K562 (cell line): ENCODE results near the gene COX6A2. TPM values are rescaled to one million over a fixed set of nuclear protein-coding genes. Genes with fewer than 3 reads are reported as not detected.
A peak's percentile ranks its signal among the peaks of the same experiment; 100 is the strongest.

Experiments
- ATAC-seq: fragments of 200-7000 bp; cut with Tn5 transposase; 3 replicates; pipeline ENCODE4 v1.9.1; 2020; ENCODE audit warnings: moderate library complexity
- BruUV-seq: library from RNA; stranded (reverse); fragments of 400-500 nt; replicated peaks from 2 replicates; lab custom pipeline; 2021; lab: Mats Ljungman, UMichigan
- CTCF ChIA-PET: fragments of 300-600 bp; formaldehyde crosslinking; extraction: SDS; loops from one replicate; lab custom pipeline; 2021; ENCODE audit warnings: low intra/inter-chr PET ratio; lab: Yijun Ruan, JAX
- POLR2A ChIA-PET: fragments of 300-600, 350-650 bp; sonication (Branson Sonifier 250); formaldehyde crosslinking; extraction: SDS; loops from one replicate; lab custom pipeline; 2021; ENCODE audit warnings: antibody characterized with exemption, inconsistent platforms; lab: Yijun Ruan, JAX
- DNase-seq, 4 experiments: peaks; one replicate each; pipeline versions ENCODE4 v3.0.0 to v3.0.0-alpha.2; 2011 to 2018; ENCODE audit warnings: low spot score in 3 of 4, mixed read lengths in 3 of 4; ENCODE audit errors: extremely low read depth in 1 of 4
- FAIRE-seq: peaks from 2 replicates; lab custom pipeline; 2011; peaks lifted over from hg19 to GRCh38; lab: Jason Lieb, UNC
- H2AFZ ChIP-seq: 2 replicates; pipeline ENCODE4 v1.6.0; 2011; ENCODE audit warnings: low read depth, low read length, control low read depth, inconsistent platforms
- H3K27ac ChIP-seq: fragments of 200-600 bp; 3 replicates; pipeline ENCODE4 v1.8.0; 2011; ENCODE audit warnings: low read depth, mild to moderate bottlenecking, control low read depth, inconsistent platforms, low read length, moderate library complexity, mixed read lengths; ENCODE audit errors: extremely low read depth
- H3K27me3 ChIP-seq, 2 experiments: fragments of 300-600 bp in 1 of 2; 2 replicates in 1 of 2; 3 replicates in 1 of 2; pipeline versions ENCODE4 v1.6.0 to v1.8.0; 2011; ENCODE audit warnings: inconsistent platforms in 2 of 2, low read length in 2 of 2, mild to moderate bottlenecking in 1 of 2, mixed read lengths in 1 of 2, moderate library complexity in 1 of 2; ENCODE audit not compliant: control insufficient read depth in 2 of 2, insufficient read depth in 2 of 2
- H3K36me3 ChIP-seq: fragments of 300-600 bp; 3 replicates; pipeline ENCODE4 v1.8.0; 2011; ENCODE audit warnings: mild to moderate bottlenecking, low read length, inconsistent platforms; ENCODE audit not compliant: control insufficient read depth, insufficient read depth
- H3K4me1 ChIP-seq, 2 experiments: fragments of 200-600 bp in 1 of 2; replicated peaks in 1 of 2; 2 replicates in 1 of 2; 3 replicates in 1 of 2; pipeline versions ENCODE4 v1.5.1 to v1.8.0; 2011; ENCODE audit warnings: inconsistent platforms in 2 of 2, low read length in 2 of 2, mild to moderate bottlenecking in 1 of 2, mixed read lengths in 1 of 2, moderate library complexity in 1 of 2; ENCODE audit not compliant: control insufficient read depth in 2 of 2, insufficient read depth in 2 of 2
- H3K4me2 ChIP-seq: 2 replicates; pipeline ENCODE4 v1.6.1; 2011; ENCODE audit warnings: low read length, control low read depth, inconsistent platforms, mixed read lengths; ENCODE audit not compliant: insufficient read depth
- H3K4me3 ChIP-seq: fragments of 200-600 bp; sonication (generic), shearing (Covaris generic); 2 replicates; pipeline ENCODE4 v1.5.1; 2016; ENCODE audit warnings: control low read depth, inconsistent platforms
- H3K79me2 ChIP-seq: fragments of 200-600 bp; 3 replicates; pipeline ENCODE4 v1.8.0; 2011; ENCODE audit warnings: low read length, inconsistent platforms; ENCODE audit not compliant: control insufficient read depth, insufficient read depth
- H3K9ac ChIP-seq, 2 experiments: 2 replicates each; pipeline versions ENCODE4 v1.6.0 to v1.6.1; 2011; ENCODE audit warnings: low read depth in 2 of 2, low read length in 2 of 2, control low read depth in 1 of 2, inconsistent platforms in 1 of 2, mild to moderate bottlenecking in 1 of 2, mixed read lengths in 1 of 2; ENCODE audit not compliant: insufficient read depth in 1 of 2
- H3K9me1 ChIP-seq: one replicate; pipeline ENCODE4 v1.6.0; 2011; ENCODE audit warnings: inconsistent platforms, mild to moderate bottlenecking, low read length, moderate library complexity; ENCODE audit not compliant: control insufficient read depth, insufficient read depth
- H3K9me3 ChIP-seq: replicated peaks from 2 replicates; pipeline ENCODE4 v1.5.1; 2011; ENCODE audit warnings: low read depth, low read length, inconsistent platforms; ENCODE audit not compliant: control insufficient read depth, insufficient read depth
- H4K20me1 ChIP-seq: replicated peaks from 2 replicates; pipeline ENCODE4 v1.6.1; 2011; ENCODE audit warnings: low read length, inconsistent platforms, mixed read lengths; ENCODE audit not compliant: control insufficient read depth, insufficient read depth
- LEF1 ChIP-seq: fragments of 450-650 bp; IDR thresholded peaks from 2 replicates; pipeline ENCODE4 v1.6.1; 2016; ENCODE audit warnings: mild to moderate bottlenecking
- PCBP1 ChIP-seq: fragments of 200-400 bp; formaldehyde crosslinking; IDR thresholded peaks from 2 replicates; pipeline ENCODE4 v1.6.1; 2018; ENCODE audit warnings: mild to moderate bottlenecking, low read depth, low read length; ENCODE audit not compliant: poor library complexity, severe bottlenecking
- PPARD ChIP-seq: fragments of 250-450 bp; sonication (Bioruptor Pico); IDR thresholded peaks from 2 replicates; pipeline ENCODE4 v1.8.0; 2022; ENCODE audit warnings: inconsistent platforms, mild to moderate bottlenecking, moderate library complexity
- SIRT6 ChIP-seq: IDR thresholded peaks from one replicate; pipeline ENCODE4 v1.6.1; 2012; ENCODE audit warnings: low read depth, mild to moderate bottlenecking, control low read depth, inconsistent platforms, low read length, moderate library complexity
- SMAD3 ChIP-seq: fragments of 450-650 bp; formaldehyde crosslinking; conservative IDR thresholded peaks from 2 replicates; pipeline ENCODE4 v1.4.0; 2020; ENCODE audit warnings: mild to moderate bottlenecking
- ZKSCAN1 ChIP-seq: fragments of 150-350 bp; IDR thresholded peaks from 2 replicates; pipeline ENCODE4 v1.6.1; 2016; ENCODE audit warnings: low read depth, low read length
- WGBS: fragments of 100-300 bp; shearing (Covaris generic); methylation state at CpG from one replicate; pipeline ENCODE4 v1.1.6; 2016; ENCODE audit warnings: low coverage, mixed read lengths; ENCODE audit not compliant: insufficient coverage; ENCODE audit errors: missing lambda C conversion rate; 5-methylcytosine and 5-hydroxymethylcytosine counted together
- in situ Hi-C: fragments of 300-500 bp; cut with MboI; formaldehyde crosslinking; loops from 4 replicates; pipeline ENCODE4 v1.15.0; 2018; ENCODE audit warnings: inconsistent platforms, mixed read lengths
- intact Hi-C: fragments of 100-400 bp; cut with micrococcal nuclease; formaldehyde crosslinking; loops from 2 replicates; pipeline ENCODE4 v1.14.2; 2022
- polyA plus RNA-seq, 8 experiments: library from polyadenylated mRNA; depleted of rRNA in 4 of 8; stranded (reverse) in 5 of 8; unstranded in 3 of 8; fragments of >200 nt; fragmentation: Nextera tagmentation in 2 of 8; fragmentation: Illumina TruSeq in 1 of 8; extraction: Ambion mirVana in 2 of 8; extraction: Trizol in 1 of 8; gene quantifications; 2 replicates each; pipeline versions ENCODE4 v1.2.1 to v1.2.3, GENCODE V29; 2011 to 2014; ENCODE audit warnings: inconsistent platforms in 1 of 8, missing spikeins in 1 of 8
- total RNA-seq, 7 experiments: library from RNA; depleted of rRNA in 6 of 7; stranded (reverse); fragments of >200 nt in 6 of 7; fragmentation: Illumina TruSeq in 2 of 7; extraction: Trizol in 2 of 7; gene quantifications; 2 replicates each; pipeline versions ENCODE4 v1.2.1 to v1.2.3, GENCODE V29; 2011 to 2021; ENCODE audit warnings: low replicate concordance in 1 of 7
- TF ChIP-seq, protein P1 (sequence below): sonication (generic); formaldehyde crosslinking; IDR thresholded peaks from 2 replicates; pipeline ENCODE4 v1.8.1; 2022; ENCODE audit warnings: missing genetic modification reagents

Gene COX6A2
- total and polyA plus RNA-seq, 9 of the 15 experiments (the other 6 are each of a cell fraction or from before 2014, with no cell fraction given), result not detected

DNA sequence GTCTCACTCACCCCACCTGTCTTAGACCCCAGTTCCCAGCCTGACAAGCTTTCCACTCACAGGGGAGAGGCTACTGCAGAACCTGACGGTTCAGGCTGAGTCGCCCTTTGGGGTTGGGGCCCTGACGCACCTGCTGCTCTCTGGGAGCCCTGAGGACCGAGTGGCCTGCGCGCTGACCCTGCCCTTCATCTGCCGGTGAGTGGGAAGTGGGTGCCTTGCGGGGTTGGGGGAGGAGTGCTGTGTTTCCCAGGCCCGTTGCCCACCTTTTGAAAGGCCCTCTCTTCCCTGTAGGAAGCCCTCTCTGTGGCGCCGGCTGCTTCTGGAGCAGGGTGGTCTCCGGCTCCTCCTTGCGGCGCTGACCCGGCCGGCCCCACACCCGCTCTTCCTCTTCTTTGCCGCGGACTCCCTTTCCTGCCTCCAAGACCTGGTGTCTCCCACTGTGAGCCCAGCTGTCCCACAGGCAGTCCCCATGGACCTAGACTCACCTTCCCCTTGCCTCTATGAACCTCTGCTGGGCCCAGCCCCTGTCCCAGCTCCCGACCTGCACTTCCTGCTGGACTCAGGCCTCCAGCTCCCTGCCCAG is 37.7 kb upstream of the COX6A2 start:
- POLR2A ChIA-PET, result no interaction called here
- Histone ChIP-seq H3K36me3 (peaks cover 48% of the 10 kb centered on the region; the same call in 2 of the 3 replicates), H3K9me1 (no peaks in the 10 kb centered on the region), H4K20me1 (no peaks in the 10 kb centered on the region), H3K9ac (0 out of 4 replicates have a peak overlapping the region, but pooled peaks of 1 of the 2 experiments have one; percentile 35), H3K4me3 (no peak overlapping the region), H3K4me1 (peaks cover 0 to 21% of the 10 kb centered on the region in 2 experiments; a peak in 1 of 5 replicates), H2AFZ (no peak overlapping the region), H3K27me3 (no peaks in the 10 kb centered on the region), H3K27ac (no peak overlapping the region), H3K79me2 (peaks cover 5% of the 10 kb centered on the region; the same call in 1 of the 3 replicates), H3K9me3 (no peaks in the 10 kb centered on the region), H3K4me2 (no peak overlapping the region)
- ATAC-seq (no peak), FAIRE-seq (no peak), DNase-seq (peak in 1 of 4 experiments; percentile 4)
- 77% methylated on average over 12 of the region's 20 CpGs for WGBS
- no TSS peak for BruUV-seq
- in situ Hi-C loops, result no loop called here
- TF ChIP-seq SIRT6, result no peak
- TF ChIP-seq, protein P1, sequence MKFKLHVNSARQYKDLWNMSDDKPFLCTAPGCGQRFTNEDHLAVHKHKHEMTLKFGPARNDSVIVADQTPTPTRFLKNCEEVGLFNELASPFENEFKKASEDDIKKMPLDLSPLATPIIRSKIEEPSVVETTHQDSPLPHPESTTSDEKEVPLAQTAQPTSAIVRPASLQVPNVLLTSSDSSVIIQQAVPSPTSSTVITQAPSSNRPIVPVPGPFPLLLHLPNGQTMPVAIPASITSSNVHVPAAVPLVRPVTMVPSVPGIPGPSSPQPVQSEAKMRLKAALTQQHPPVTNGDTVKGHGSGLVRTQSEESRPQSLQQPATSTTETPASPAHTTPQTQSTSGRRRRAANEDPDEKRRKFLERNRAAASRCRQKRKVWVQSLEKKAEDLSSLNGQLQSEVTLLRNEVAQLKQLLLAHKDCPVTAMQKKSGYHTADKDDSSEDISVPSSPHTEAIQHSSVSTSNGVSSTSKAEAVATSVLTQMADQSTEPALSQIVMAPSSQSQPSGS (CRISPR knock-in tag), result no peak
- intact Hi-C loops, result no loop called here
- CTCF ChIA-PET, result interaction anchor here (0.6 kb wide), 1 partner anchor 234 kb away, joined by 5 read pairs; no protein-coding TSS in a partner anchor

DNA sequence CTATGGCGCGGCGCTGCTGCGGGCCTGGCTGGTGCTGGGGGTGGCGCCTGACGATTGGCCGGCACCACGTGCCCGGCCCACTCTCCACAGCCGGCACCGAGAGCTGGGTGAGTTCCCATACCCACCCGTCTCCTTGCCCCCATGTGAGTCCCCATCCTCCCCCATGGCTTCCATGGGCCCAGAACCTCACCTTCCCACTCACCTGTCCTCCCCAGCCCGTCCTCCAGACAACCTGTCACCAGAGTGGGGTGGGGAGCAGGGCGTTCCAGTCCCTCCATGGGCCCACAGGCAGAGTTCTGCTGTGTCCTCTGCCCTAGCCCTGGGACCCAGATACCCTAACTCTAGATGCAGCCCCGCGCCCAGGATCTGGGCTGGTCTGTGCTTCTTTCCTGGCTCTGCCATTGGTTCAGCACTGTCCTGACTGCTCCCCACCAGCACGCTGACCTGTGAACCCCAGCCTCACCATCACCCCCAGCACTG is 36.7 kb upstream of the COX6A2 start:
- H3K9me3 ChIP-seq, result no peaks in the 10 kb centered on the region
- no peak overlapping the region for H3K9ac ChIP-seq
- intact Hi-C loops, result no loop called here
- no peaks in the 10 kb centered on the region for H3K9me1 ChIP-seq
- DNase-seq (no peak), ATAC-seq (no peak)
- H3K27ac ChIP-seq, result no peak overlapping the region
- no peak overlapping the region for H2AFZ ChIP-seq
- BruUV-seq, result no TSS peak
- POLR2A ChIA-PET, result no interaction called here
- no peak overlapping the region for H3K4me2 ChIP-seq
- peaks cover 13% of the 10 kb centered on the region; the same call in 2 of the 3 replicates for H3K79me2 ChIP-seq
- H3K27me3 ChIP-seq, result no peaks in the 10 kb centered on the region
- TF ChIP-seq ZKSCAN1 (no peak), PCBP1 (peak; percentile 35), LEF1 (no peak), SMAD3 (CRISPR knock-in tag) (no peak), PPARD (CRISPR knock-in tag) (no peak)
- TF ChIP-seq, all 486 proteins: peak for 1
- no peaks in the 10 kb centered on the region for H4K20me1 ChIP-seq
- FAIRE-seq, result no peak
- CTCF ChIA-PET, result no interaction called here
- in situ Hi-C loops, result no loop called here
- 94% methylated on average over 7 of the region's 17 CpGs for WGBS
- peaks cover 48% of the 10 kb centered on the region; the same call in 2 of the 3 replicates for H3K36me3 ChIP-seq
- peaks cover 4 to 21% of the 10 kb centered on the region in 2 experiments; a peak in 4 of 5 replicates for H3K4me1 ChIP-seq
- H3K4me3 ChIP-seq, result no peak overlapping the region
